Liver (tissue), 3 donors: ENCODE measurements around the gene IREB2.
A peak's percentile ranks its signal among the peaks of the same experiment; 100 is the strongest.

Source experiments
- SP1 ChIP-seq: IDR thresholded peaks from 2 replicates; pipeline ENCODE4 v1.6.1; 2018; ENCODE audit warnings: antibody characterized with exemption, mild to moderate bottlenecking
- TF ChIP-seq, protein P1 (sequence below): fragments of 150-350 bp; IDR thresholded peaks from 2 replicates; pipeline ENCODE4 v1.5.1; 2017; ENCODE audit warnings: improper control_type of control experiment, low read depth, low read length; ENCODE audit not compliant: missing input control
- donor health status: healthy.
- donor health status: healthy.

- peak; percentile 54 for TF ChIP-seq SP1
- TF ChIP-seq, protein P1, sequence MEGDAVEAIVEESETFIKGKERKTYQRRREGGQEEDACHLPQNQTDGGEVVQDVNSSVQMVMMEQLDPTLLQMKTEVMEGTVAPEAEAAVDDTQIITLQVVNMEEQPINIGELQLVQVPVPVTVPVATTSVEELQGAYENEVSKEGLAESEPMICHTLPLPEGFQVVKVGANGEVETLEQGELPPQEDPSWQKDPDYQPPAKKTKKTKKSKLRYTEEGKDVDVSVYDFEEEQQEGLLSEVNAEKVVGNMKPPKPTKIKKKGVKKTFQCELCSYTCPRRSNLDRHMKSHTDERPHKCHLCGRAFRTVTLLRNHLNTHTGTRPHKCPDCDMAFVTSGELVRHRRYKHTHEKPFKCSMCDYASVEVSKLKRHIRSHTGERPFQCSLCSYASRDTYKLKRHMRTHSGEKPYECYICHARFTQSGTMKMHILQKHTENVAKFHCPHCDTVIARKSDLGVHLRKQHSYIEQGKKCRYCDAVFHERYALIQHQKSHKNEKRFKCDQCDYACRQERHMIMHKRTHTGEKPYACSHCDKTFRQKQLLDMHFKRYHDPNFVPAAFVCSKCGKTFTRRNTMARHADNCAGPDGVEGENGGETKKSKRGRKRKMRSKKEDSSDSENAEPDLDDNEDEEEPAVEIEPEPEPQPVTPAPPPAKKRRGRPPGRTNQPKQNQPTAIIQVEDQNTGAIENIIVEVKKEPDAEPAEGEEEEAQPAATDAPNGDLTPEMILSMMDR = peak; percentile 65
Observed at GRCh38 chr15:78396976-78397375, 41.0 kb upstream of the IREB2 start.
